D721Med (cell line): Measurements from ENCODE around the gene PDZRN3.

Experiments used
- DNase-seq: peaks from one replicate; pipeline ENCODE4 v3.0.0; 2011; ENCODE audit warnings: low spot score; ENCODE audit not compliant: insufficient read length
- FAIRE-seq: peaks from 2 replicates; lab custom pipeline; 2011; peaks lifted over from hg19 to GRCh38; lab: Jason Lieb, UNC
- TF ChIP-seq, protein P1 (sequence below): IDR thresholded peaks from 2 replicates; pipeline ENCODE4 v1.5.1; 2012; ENCODE audit warnings: mild to moderate bottlenecking, control low read depth; ENCODE audit not compliant: insufficient read depth; ENCODE audit errors: missing control alignments

PDZRN3 gene

DNA sequence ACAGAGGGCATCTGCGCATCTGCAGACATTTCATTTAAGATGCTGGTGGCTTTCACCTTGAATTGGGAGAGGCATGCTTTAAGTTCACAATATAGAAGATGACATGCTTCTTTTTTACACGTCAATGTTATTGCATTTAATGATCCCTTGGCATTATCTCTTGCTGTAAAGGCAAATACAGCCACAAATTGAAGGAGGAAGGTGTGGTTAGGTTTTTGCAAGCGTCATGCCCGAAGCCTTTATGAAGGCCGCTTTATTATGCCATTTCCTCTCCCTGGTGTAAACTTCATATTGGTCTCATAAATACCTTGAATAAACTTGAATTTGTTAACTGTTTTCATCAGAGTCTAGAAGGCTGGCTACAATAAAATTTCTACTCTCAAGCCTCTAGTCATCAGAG is 212.7 kb downstream of the PDZRN3 start:
- DNase-seq (no peak), FAIRE-seq (no peak)
- TF ChIP-seq, protein P1, sequence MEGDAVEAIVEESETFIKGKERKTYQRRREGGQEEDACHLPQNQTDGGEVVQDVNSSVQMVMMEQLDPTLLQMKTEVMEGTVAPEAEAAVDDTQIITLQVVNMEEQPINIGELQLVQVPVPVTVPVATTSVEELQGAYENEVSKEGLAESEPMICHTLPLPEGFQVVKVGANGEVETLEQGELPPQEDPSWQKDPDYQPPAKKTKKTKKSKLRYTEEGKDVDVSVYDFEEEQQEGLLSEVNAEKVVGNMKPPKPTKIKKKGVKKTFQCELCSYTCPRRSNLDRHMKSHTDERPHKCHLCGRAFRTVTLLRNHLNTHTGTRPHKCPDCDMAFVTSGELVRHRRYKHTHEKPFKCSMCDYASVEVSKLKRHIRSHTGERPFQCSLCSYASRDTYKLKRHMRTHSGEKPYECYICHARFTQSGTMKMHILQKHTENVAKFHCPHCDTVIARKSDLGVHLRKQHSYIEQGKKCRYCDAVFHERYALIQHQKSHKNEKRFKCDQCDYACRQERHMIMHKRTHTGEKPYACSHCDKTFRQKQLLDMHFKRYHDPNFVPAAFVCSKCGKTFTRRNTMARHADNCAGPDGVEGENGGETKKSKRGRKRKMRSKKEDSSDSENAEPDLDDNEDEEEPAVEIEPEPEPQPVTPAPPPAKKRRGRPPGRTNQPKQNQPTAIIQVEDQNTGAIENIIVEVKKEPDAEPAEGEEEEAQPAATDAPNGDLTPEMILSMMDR, result no peak

DNA sequence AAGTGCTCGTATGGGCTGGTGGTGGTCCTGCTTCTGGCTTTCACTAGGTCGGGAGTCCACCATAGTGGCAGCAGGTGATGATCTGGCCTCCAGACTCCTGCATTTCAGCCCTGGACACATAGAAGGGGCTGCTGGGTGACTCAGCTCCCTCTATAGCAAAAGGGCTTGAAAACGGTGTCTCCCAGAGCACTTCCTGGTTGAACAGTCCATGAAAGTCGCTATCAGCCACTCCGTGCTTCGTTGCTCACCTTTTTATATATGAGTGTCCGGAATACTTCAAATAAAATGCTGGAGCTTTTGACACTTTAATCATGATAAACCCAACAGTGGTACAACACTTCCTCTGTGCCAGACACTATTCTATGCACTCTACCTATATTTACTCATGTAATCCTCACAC is 213.2 kb downstream of the PDZRN3 start:
- FAIRE-seq (no peak), DNase-seq (no peak)
- TF ChIP-seq, protein P1, result no peak

DNA sequence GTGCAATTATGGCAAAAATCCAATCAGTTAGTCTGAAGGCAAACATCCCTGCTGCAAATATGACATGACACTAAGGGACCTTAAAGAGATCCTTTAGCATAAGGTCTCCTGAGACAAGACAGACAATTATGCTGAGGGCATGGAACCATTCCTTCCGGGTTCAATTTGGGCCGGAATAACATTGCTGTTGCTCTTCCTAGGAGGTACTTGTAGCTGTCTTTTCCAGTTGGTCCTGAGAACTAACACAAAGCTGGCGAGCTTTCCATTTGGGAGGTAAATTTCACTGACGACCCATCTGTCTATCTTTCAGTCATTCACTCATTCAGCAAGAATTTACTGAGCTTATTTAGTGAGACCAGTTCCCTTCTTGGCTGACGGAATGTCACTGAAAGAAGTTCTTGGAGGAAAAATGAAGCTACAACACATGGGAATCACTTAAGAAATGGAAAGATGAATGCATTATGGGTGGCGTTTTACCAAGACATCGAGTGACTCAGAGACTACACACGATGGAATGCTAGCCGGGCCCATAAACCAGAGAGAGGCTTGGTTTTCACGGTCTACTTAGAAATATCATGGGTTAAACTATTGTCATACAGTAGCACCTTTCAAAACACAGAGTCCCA is 215.5 kb downstream of the PDZRN3 start:
- no peak for FAIRE-seq
- DNase-seq, result no peak
- TF ChIP-seq, protein P1, result no peak

DNA sequence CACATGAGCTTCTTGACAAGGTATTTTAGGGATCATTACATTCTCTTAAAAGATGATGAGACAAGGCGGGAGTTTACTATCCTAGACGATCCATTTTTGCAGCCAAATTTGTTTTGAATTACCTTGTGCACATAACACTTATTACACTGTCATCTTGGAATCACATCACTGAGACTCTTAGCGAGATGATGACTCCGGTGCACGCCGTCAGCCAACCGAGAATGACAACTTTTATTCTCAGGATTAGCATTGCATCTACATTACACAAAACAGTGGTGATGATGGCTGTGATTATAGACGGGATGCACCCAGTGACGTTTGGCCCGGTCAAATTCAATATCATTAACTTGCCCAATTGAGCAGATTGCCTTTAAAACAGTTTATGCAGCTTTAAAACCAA is 216.1 kb downstream of the PDZRN3 start:
- DNase-seq (no peak), FAIRE-seq (no peak)
- TF ChIP-seq, protein P1, result no peak

DNA sequence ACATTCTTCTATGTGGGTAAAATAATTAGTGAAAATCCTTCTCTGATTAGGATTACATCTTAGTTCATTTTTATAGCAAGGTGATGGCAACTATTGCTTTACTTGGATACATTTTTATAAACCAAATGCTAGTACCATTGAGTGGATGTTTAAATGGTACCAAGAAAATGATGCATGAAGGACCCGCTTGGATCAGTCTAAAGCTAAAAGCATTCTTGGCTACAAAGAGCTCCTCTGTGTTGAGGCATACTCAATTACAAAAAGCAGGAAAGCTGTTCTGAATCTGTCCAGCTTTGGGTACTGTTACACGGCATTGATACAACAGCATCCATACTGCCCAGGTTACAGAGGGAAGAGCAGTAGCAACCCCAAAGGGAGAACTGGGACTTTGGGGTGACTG is 217.2 kb downstream of the PDZRN3 start:
- TF ChIP-seq, protein P1, result no peak
- DNase-seq, result no peak
- FAIRE-seq, result no peak

DNA sequence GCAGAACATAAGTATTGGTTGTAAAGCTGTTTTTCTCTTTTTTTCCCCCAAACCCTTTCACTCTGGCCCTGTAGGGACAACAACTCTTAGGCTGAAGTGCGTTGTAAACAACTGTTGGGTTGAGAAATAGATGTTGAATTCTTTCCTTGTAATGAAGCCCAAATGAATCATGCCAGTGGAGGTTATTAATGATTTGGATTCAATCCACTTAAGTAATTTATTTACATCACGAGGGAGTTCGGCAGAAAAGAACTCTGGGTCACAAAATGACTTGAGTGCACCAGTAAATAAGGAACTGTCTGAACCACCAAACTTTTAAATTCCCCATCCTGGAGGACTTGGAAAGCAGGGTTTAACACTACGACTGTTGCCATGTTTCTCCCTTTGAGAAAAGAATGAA is 218.9 kb downstream of the PDZRN3 start:
- FAIRE-seq, result no peak
- no peak for DNase-seq
- TF ChIP-seq, protein P1, result no peak

DNA sequence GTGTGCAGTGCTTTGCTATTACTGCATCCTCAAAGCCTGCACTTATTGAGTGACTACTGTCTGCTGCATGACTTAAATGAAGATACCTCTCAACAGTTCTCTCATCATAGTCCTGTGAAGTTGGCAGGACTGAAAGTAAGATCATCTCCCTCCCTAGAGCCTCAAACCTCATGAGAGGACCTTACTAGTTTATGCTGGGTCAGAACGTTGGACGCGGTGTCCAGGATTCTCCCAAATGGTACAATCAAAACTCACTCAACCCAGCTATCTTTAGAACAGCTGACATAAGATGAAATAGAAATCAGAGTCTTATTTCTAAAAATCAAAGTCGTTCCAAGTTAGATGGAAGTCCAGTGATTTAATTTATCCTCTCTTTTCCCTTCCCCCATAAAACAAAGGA is 219.7 kb downstream of the PDZRN3 start:
- no peak for FAIRE-seq
- TF ChIP-seq, protein P1, result no peak
- no peak for DNase-seq
